Neural progenitor cell (in vitro differentiated cells): Measurements from ENCODE around the gene CFAP20. TPM values are rescaled to one million over a fixed set of nuclear protein-coding genes. Genes with fewer than 3 reads are reported as not detected.

Source experiments
- DNase-seq: peaks from one replicate; pipeline ENCODE4 v3.0.0-alpha.2; 2016; ENCODE audit warnings: low spot score
- H2AFZ ChIP-seq: fragments of 200-600 bp; sonication (generic); replicated peaks from 2 replicates; pipeline ENCODE4 v1.6.1; 2016; ENCODE audit warnings: antibody characterized with exemption
- H3F3A ChIP-seq: fragments of 200-600 bp; sonication (generic); 2 replicates; pipeline ENCODE4 v1.6.1; 2016; ENCODE audit warnings: antibody characterized with exemption, low read depth
- H3K27ac ChIP-seq: fragments of 200-600 bp; sonication (generic); 2 replicates; pipeline ENCODE4 v1.5.1; 2016; ENCODE audit warnings: mild to moderate bottlenecking
- H3K27me3 ChIP-seq: fragments of 200-600 bp; sonication (generic); 2 replicates; pipeline ENCODE4 v1.6.1; 2016; ENCODE audit warnings: mild to moderate bottlenecking, moderate library complexity
- H3K36me3 ChIP-seq: fragments of 200-600 bp; sonication (generic); 2 replicates; pipeline ENCODE4 v1.5.1; 2016
- H3K4me1 ChIP-seq: fragments of 200-600 bp; sonication (generic); 2 replicates; pipeline ENCODE4 v1.6.1; 2016; ENCODE audit warnings: mixed run types
- H3K4me2 ChIP-seq: fragments of 200-600 bp; sonication (generic); 2 replicates; pipeline ENCODE4 v1.6.1; 2016
- H3K4me3 ChIP-seq: fragments of 200-600 bp; sonication (generic); 2 replicates; pipeline ENCODE4 v1.5.1; 2016
- H3K79me2 ChIP-seq: fragments of 200-600 bp; sonication (generic); 2 replicates; pipeline ENCODE4 v1.6.1; 2016; ENCODE audit warnings: low read depth
- H3K9ac ChIP-seq: fragments of 200-600 bp; sonication (generic); 2 replicates; pipeline ENCODE4 v1.6.1; 2016
- H3K9me3 ChIP-seq: fragments of 200-600 bp; sonication (generic); 2 replicates; pipeline ENCODE4 v1.5.1; 2016; ENCODE audit warnings: low read depth
- H4K20me1 ChIP-seq: fragments of 200-600 bp; sonication (generic); 2 replicates; pipeline ENCODE4 v1.6.1; 2016; ENCODE audit warnings: low read depth
- H3K27ac Mint-ChIP-seq: 3 replicates; pipeline ENCODE4 v1.8.0; 2021; ENCODE audit warnings: mixed read lengths
- H3K27me3 Mint-ChIP-seq: 2 replicates; pipeline ENCODE4 v1.8.0; 2022; ENCODE audit warnings: low read depth, mild to moderate bottlenecking, inconsistent platforms, moderate library complexity, mixed read lengths; ENCODE audit not compliant: insufficient read depth
- H3K36me3 Mint-ChIP-seq: 3 replicates; pipeline ENCODE4 v1.8.0; 2021; ENCODE audit warnings: mixed read lengths
- H3K4me1 Mint-ChIP-seq: 3 replicates; pipeline ENCODE4 v1.8.0; 2021; ENCODE audit warnings: mixed read lengths
- H3K4me3 Mint-ChIP-seq: 3 replicates; pipeline ENCODE4 v1.8.0; 2021; ENCODE audit warnings: mild to moderate bottlenecking, moderate library complexity, mixed read lengths
- H3K9me3 Mint-ChIP-seq: 3 replicates; pipeline ENCODE4 v1.8.0; 2020; ENCODE audit warnings: mixed read lengths
- CTCF ChIP-seq: fragments of 200-600 bp; sonication (generic); IDR thresholded peaks from 2 replicates; pipeline ENCODE4 v1.5.1; 2017; ENCODE audit warnings: antibody characterized with exemption, mild to moderate bottlenecking
- EZH2 ChIP-seq: fragments of 200-600 bp; sonication (generic); IDR thresholded peaks from 2 replicates; pipeline ENCODE4 v1.6.1; 2017; ENCODE audit warnings: antibody characterized with exemption, mild to moderate bottlenecking, moderate library complexity
- EZH2phosphoT487 ChIP-seq: fragments of 200-600 bp; sonication (generic); IDR thresholded peaks from 2 replicates; pipeline ENCODE4 v1.6.1; 2017; ENCODE audit warnings: antibody characterized with exemption
- total RNA-seq: library from RNA; depleted of rRNA; stranded (reverse); fragments of >200 nt; gene quantifications from 2 replicates; pipeline ENCODE4 v1.2.3, GENCODE V29; 2015; ENCODE audit warnings: low replicate concordance

CFAP20 gene
- total RNA-seq, 1 donor from 2014 or later: 93.8 TPM

GRCh38 chr16:58170223-58170622 is 41.0 kb upstream of the CFAP20 start:
- Histone ChIP-seq H3K4me3 (no peak overlapping the region), H3F3A (no peaks in the 10 kb centered on the region), H4K20me1 (no peaks in the 10 kb centered on the region), H3K27ac (no peak overlapping the region), H3K27me3 (no peaks in the 10 kb centered on the region), H3K4me2 (no peak overlapping the region), H3K9ac (no peak overlapping the region), H3K36me3 (peaks cover 29% of the 10 kb centered on the region), H3K79me2 (no peaks in the 10 kb centered on the region), H2AFZ (no peak overlapping the region), H3K4me1 (no peaks in the 10 kb centered on the region), H3K9me3 (no peaks in the 10 kb centered on the region)
- no peak for TF ChIP-seq CTCF
- TF ChIP-seq EZH2: no peak
- no peak for TF ChIP-seq EZH2phosphoT487
- H3K9me3 Mint-ChIP-seq: no peaks in the 10 kb centered on the region
- no peak overlapping the region for H3K27ac Mint-ChIP-seq
- peaks cover 21% of the 10 kb centered on the region for H3K36me3 Mint-ChIP-seq
- no peak for DNase-seq
- H3K27me3 Mint-ChIP-seq: no peaks in the 10 kb centered on the region
- no peak overlapping the region for H3K4me3 Mint-ChIP-seq
- no peaks in the 10 kb centered on the region for H3K4me1 Mint-ChIP-seq

- Histone ChIP-seq H3K27me3 (no peaks in the 10 kb centered on the region), H3K36me3 (peaks cover 18% of the 10 kb centered on the region)
- H3K4me1 Mint-ChIP-seq: no peaks in the 10 kb centered on the region
These were observed 31.7 kb upstream of the CFAP20 start for GRCh38 chr16:58160855-58161254.

GRCh38 chr16:58158725-58159124 is 29.5 kb upstream of the CFAP20 start:
- Histone ChIP-seq H3K4me1 (no peaks in the 10 kb centered on the region), H3K9ac (no peak overlapping the region), H3F3A (no peaks in the 10 kb centered on the region), H3K79me2 (no peaks in the 10 kb centered on the region), H3K27ac (no peak overlapping the region), H2AFZ (no peak overlapping the region), H3K27me3 (no peaks in the 10 kb centered on the region), H3K4me2 (no peak overlapping the region), H4K20me1 (no peaks in the 10 kb centered on the region), H3K36me3 (peaks cover 8% of the 10 kb centered on the region), H3K4me3 (no peak overlapping the region), H3K9me3 (no peaks in the 10 kb centered on the region)
- no peaks in the 10 kb centered on the region for H3K4me1 Mint-ChIP-seq
- H3K9me3 Mint-ChIP-seq: no peaks in the 10 kb centered on the region
- no peak overlapping the region for H3K4me3 Mint-ChIP-seq
- peaks cover 7% of the 10 kb centered on the region for H3K36me3 Mint-ChIP-seq
- no peak for TF ChIP-seq EZH2
- no peak for DNase-seq
- no peak overlapping the region for H3K27ac Mint-ChIP-seq
- H3K27me3 Mint-ChIP-seq: no peaks in the 10 kb centered on the region

More at GRCh38 chr16:58160855-58161254, 31.7 kb upstream of the CFAP20 start:
- Histone ChIP-seq H3K4me3 (no peak overlapping the region), H4K20me1 (no peaks in the 10 kb centered on the region), H3K79me2 (no peaks in the 10 kb centered on the region), H3F3A (no peaks in the 10 kb centered on the region), H3K9ac (no peak overlapping the region), H2AFZ (no peak overlapping the region), H3K27ac (no peak overlapping the region), H3K4me1 (no peaks in the 10 kb centered on the region), H3K9me3 (no peaks in the 10 kb centered on the region), H3K4me2 (no peak overlapping the region)
- no peak for TF ChIP-seq EZH2phosphoT487
- no peak for TF ChIP-seq CTCF
- TF ChIP-seq EZH2: no peak
- no peaks in the 10 kb centered on the region for H3K27me3 Mint-ChIP-seq
- H3K4me3 Mint-ChIP-seq: no peak overlapping the region
- no peak for DNase-seq
- no peak overlapping the region for H3K27ac Mint-ChIP-seq
- H3K9me3 Mint-ChIP-seq: no peaks in the 10 kb centered on the region
- peaks cover 20% of the 10 kb centered on the region for H3K36me3 Mint-ChIP-seq

GRCh38 chr16:58157951-58158540 is 28.9 kb upstream of the CFAP20 start:
- H3K4me1 Mint-ChIP-seq: no peaks in the 10 kb centered on the region
- Histone ChIP-seq H3K27ac (no peak overlapping the region), H3K4me2 (no peak overlapping the region), H3K4me3 (no peak overlapping the region), H3K9me3 (no peaks in the 10 kb centered on the region), H3K27me3 (no peaks in the 10 kb centered on the region), H3K4me1 (no peaks in the 10 kb centered on the region), H2AFZ (no peak overlapping the region), H3F3A (no peaks in the 10 kb centered on the region), H3K9ac (no peak overlapping the region), H3K36me3 (peaks cover 8% of the 10 kb centered on the region), H4K20me1 (no peaks in the 10 kb centered on the region), H3K79me2 (no peaks in the 10 kb centered on the region)
- DNase-seq: no peak
- no peaks in the 10 kb centered on the region for H3K9me3 Mint-ChIP-seq
- no peak overlapping the region for H3K27ac Mint-ChIP-seq
- no peak overlapping the region for H3K4me3 Mint-ChIP-seq
- peaks cover 5% of the 10 kb centered on the region for H3K36me3 Mint-ChIP-seq
- H3K27me3 Mint-ChIP-seq: no peaks in the 10 kb centered on the region
- TF ChIP-seq EZH2phosphoT487 (no peak), EZH2 (no peak), CTCF (no peak)
